ENCODE results near the gene KLHL41.

- TF ChIP-seq TSHZ2 (CRISPR knock-in tag; IDR thresholded peaks at IDR 0.05) = no peak
- TF ChIP-seq RARB (CRISPR knock-in tag; IDR thresholded peaks at IDR 0.05) = no peak
- TF ChIP-seq BACH2 (CRISPR knock-in tag; IDR thresholded peaks at IDR 0.05; ENCODE audit: borderline replicate concordance) = no peak
- no peak for TF ChIP-seq PATZ1 (CRISPR knock-in tag; IDR thresholded peaks at IDR 0.05; ENCODE audit: borderline replicate concordance)
- no peak for TF ChIP-seq ESRRG (CRISPR knock-in tag; IDR thresholded peaks at IDR 0.05)
- no peak for TF ChIP-seq ARNTL (CRISPR knock-in tag; IDR thresholded peaks at IDR 0.05; ENCODE audit: borderline replicate concordance, low read depth)
- TF ChIP-seq SNAI2 (CRISPR knock-in tag; IDR thresholded peaks at IDR 0.05) = no peak
- no peak for TF ChIP-seq TCF4 (CRISPR knock-in tag; IDR thresholded peaks at IDR 0.05; ENCODE audit: borderline replicate concordance)
These were observed 11.4 kb downstream of the KLHL41 start for GRCh38 chr2:169520896-169521295.

Data from SK-N-SH treated with all-trans-retinoic acid at 6 μM for 48 hours (cell line).